Trophoblast cell (in vitro differentiated cells and primary cell): ENCODE results near the gene MYO7B.

Source experiments
- DNase-seq, 2 donors: peaks; one replicate each; pipeline ENCODE4 v3.0.0-alpha.2; 2016
- H2AFZ ChIP-seq: 2 replicates; pipeline ENCODE4 v1.6.1; 2013; ENCODE audit warnings: low read length, moderate library complexity, mild to moderate bottlenecking; ENCODE audit not compliant: insufficient read depth, poor library complexity
- H2AK5ac ChIP-seq: 2 replicates; pipeline ENCODE4 v1.6.1; 2013; ENCODE audit warnings: mild to moderate bottlenecking, low read length
- H2BK120ac ChIP-seq: 2 replicates; pipeline ENCODE4 v1.6.1; 2013; ENCODE audit warnings: low read length, mild to moderate bottlenecking, moderate library complexity; ENCODE audit not compliant: insufficient read depth, poor library complexity
- H2BK12ac ChIP-seq: 2 replicates; pipeline ENCODE4 v1.6.1; 2013; ENCODE audit warnings: mild to moderate bottlenecking, low read length, moderate library complexity
- H2BK5ac ChIP-seq: 2 replicates; pipeline ENCODE4 v1.6.1; 2013; ENCODE audit warnings: low read length, low read depth, moderate library complexity, mild to moderate bottlenecking; ENCODE audit not compliant: poor library complexity
- H3K14ac ChIP-seq: 2 replicates; pipeline ENCODE4 v1.6.1; 2013; ENCODE audit warnings: mild to moderate bottlenecking, low read length
- H3K18ac ChIP-seq: 2 replicates; pipeline ENCODE4 v1.6.1; 2013; ENCODE audit warnings: mild to moderate bottlenecking, low read length
- H3K23ac ChIP-seq: 2 replicates; pipeline ENCODE4 v1.6.1; 2013; ENCODE audit warnings: low read length
- H3K27ac ChIP-seq: 2 replicates; pipeline ENCODE4 v1.5.1; 2013; ENCODE audit warnings: low read depth, mild to moderate bottlenecking, inconsistent platforms, low read length, moderate library complexity
- H3K27me3 ChIP-seq: 2 replicates; pipeline ENCODE4 v1.6.1; 2013; ENCODE audit warnings: inconsistent platforms, mild to moderate bottlenecking, low read length, moderate library complexity; ENCODE audit not compliant: insufficient read depth
- H3K36me3 ChIP-seq, 2 experiments: 1 replicate in 1 of 2; 2 replicates in 1 of 2; pipeline ENCODE4 v1.6.1; 2013; ENCODE audit warnings: low read length in 2 of 2, mild to moderate bottlenecking in 2 of 2, moderate library complexity in 1 of 2; ENCODE audit not compliant: insufficient read depth in 2 of 2, control insufficient read depth in 1 of 2
- H3K4ac ChIP-seq: 2 replicates; pipeline ENCODE4 v1.6.1; 2013; ENCODE audit warnings: low read depth, mild to moderate bottlenecking, low read length, moderate library complexity
- H3K4me1 ChIP-seq, 2 experiments: 1 replicate in 1 of 2; 2 replicates in 1 of 2; pipeline ENCODE4 v1.6.1; 2013; ENCODE audit warnings: low read length in 2 of 2, mild to moderate bottlenecking in 2 of 2, moderate library complexity in 1 of 2; ENCODE audit not compliant: insufficient read depth in 2 of 2, control insufficient read depth in 1 of 2
- H3K4me2 ChIP-seq: 2 replicates; pipeline ENCODE4 v1.6.1; 2013; ENCODE audit warnings: inconsistent platforms, mild to moderate bottlenecking, low read length, moderate library complexity
- H3K4me3 ChIP-seq: 2 replicates; pipeline ENCODE4 v1.5.1; 2013; ENCODE audit warnings: mild to moderate bottlenecking, low read depth, low read length, inconsistent platforms
- H3K79me1 ChIP-seq: one replicate; pipeline ENCODE4 v1.6.1; 2013; ENCODE audit warnings: low read length
- H3K79me2 ChIP-seq: 2 replicates; pipeline ENCODE4 v1.6.1; 2013; ENCODE audit warnings: low read length, mild to moderate bottlenecking; ENCODE audit not compliant: control insufficient read depth, insufficient read depth, poor library complexity
- H3K9ac ChIP-seq: 2 replicates; pipeline ENCODE4 v1.6.1; 2013; ENCODE audit warnings: mild to moderate bottlenecking, low read length
- H3K9me3 ChIP-seq: 2 replicates; pipeline ENCODE4 v1.6.1; 2013; ENCODE audit warnings: low read depth, mild to moderate bottlenecking, control low read depth, inconsistent platforms, low read length; ENCODE audit not compliant: insufficient read depth
- H4K12ac ChIP-seq: 2 replicates; pipeline ENCODE4 v1.6.1; 2013; ENCODE audit warnings: low read depth, mild to moderate bottlenecking, low read length, moderate library complexity
- H4K8ac ChIP-seq: 2 replicates; pipeline ENCODE4 v1.6.1; 2013; ENCODE audit warnings: low read depth, mild to moderate bottlenecking, low read length, moderate library complexity
- H4K91ac ChIP-seq: one replicate; pipeline ENCODE4 v1.6.1; 2013; ENCODE audit warnings: low read depth, mild to moderate bottlenecking, low read length, moderate library complexity
- WGBS: extraction: QIAGEN DNeasy Blood & Tissue Kit; methylation state at CpG from one replicate; pipeline ENCODE4 v1.1.7; 2013; ENCODE audit warnings: missing lambda C conversion rate; ENCODE audit not compliant: insufficient read length, insufficient coverage; ENCODE audit errors: extremely low coverage; 5-methylcytosine and 5-hydroxymethylcytosine counted together

MYO7B gene

GRCh38 chr2:127604986-127605385 is 69.5 kb downstream of the MYO7B start:
- no peaks in the 10 kb centered on the region for H3K4me1 ChIP-seq
- H3K23ac ChIP-seq: no peak overlapping the region
- H2BK120ac ChIP-seq: no peak overlapping the region
- no peak overlapping the region for H2AK5ac ChIP-seq
- H4K91ac ChIP-seq: no peak overlapping the region
- no peak overlapping the region for H2AFZ ChIP-seq
- H4K12ac ChIP-seq: no peak overlapping the region
- H4K8ac ChIP-seq: no peak overlapping the region
- H3K27ac ChIP-seq: no peak overlapping the region
- no peak overlapping the region for H2BK12ac ChIP-seq
- no peaks in the 10 kb centered on the region for H3K9me3 ChIP-seq
- no peak overlapping the region for H3K4me2 ChIP-seq
- no peak overlapping the region for H3K9ac ChIP-seq
- no peak for DNase-seq
- no peaks in the 10 kb centered on the region for H3K27me3 ChIP-seq
- no peaks in the 10 kb centered on the region for H3K36me3 ChIP-seq
- no peak overlapping the region for H3K18ac ChIP-seq
- no peak overlapping the region for H3K4me3 ChIP-seq
- no peaks in the 10 kb centered on the region for H3K79me1 ChIP-seq
- no peak overlapping the region for H2BK5ac ChIP-seq
- H3K14ac ChIP-seq: no peak overlapping the region
- WGBS: no CpG with 5 or more reads among the region's 8 CpGs
- H3K4ac ChIP-seq: no peak overlapping the region
- no peaks in the 10 kb centered on the region for H3K79me2 ChIP-seq

- H4K8ac ChIP-seq: no peak overlapping the region
- H2AFZ ChIP-seq: no peak overlapping the region
- no peak overlapping the region for H3K18ac ChIP-seq
- DNase-seq: peak; percentile 80 to 82
- H3K4me2 ChIP-seq: no peak overlapping the region
- no peak overlapping the region for H4K91ac ChIP-seq
- no peak overlapping the region for H3K14ac ChIP-seq
- H3K27me3 ChIP-seq: no peaks in the 10 kb centered on the region
- H2BK120ac ChIP-seq: no peak overlapping the region
- H3K4me3 ChIP-seq: no peak overlapping the region
- H3K36me3 ChIP-seq: no peaks in the 10 kb centered on the region
- no peaks in the 10 kb centered on the region for H3K4me1 ChIP-seq
- no peak overlapping the region for H2BK12ac ChIP-seq
- no peak overlapping the region for H4K12ac ChIP-seq
- H3K9ac ChIP-seq: no peak overlapping the region
- no peaks in the 10 kb centered on the region for H3K9me3 ChIP-seq
- WGBS: no CpG with 5 or more reads among the region's 7 CpGs
- H3K23ac ChIP-seq: no peak overlapping the region
- no peak overlapping the region for H3K4ac ChIP-seq
- no peaks in the 10 kb centered on the region for H3K79me1 ChIP-seq
- H3K27ac ChIP-seq: no peak overlapping the region
- no peak overlapping the region for H2BK5ac ChIP-seq
- no peak overlapping the region for H2AK5ac ChIP-seq
- H3K79me2 ChIP-seq: no peaks in the 10 kb centered on the region
Measured at GRCh38 chr2:127605691-127606263, 70.3 kb downstream of the MYO7B start.

DNA sequence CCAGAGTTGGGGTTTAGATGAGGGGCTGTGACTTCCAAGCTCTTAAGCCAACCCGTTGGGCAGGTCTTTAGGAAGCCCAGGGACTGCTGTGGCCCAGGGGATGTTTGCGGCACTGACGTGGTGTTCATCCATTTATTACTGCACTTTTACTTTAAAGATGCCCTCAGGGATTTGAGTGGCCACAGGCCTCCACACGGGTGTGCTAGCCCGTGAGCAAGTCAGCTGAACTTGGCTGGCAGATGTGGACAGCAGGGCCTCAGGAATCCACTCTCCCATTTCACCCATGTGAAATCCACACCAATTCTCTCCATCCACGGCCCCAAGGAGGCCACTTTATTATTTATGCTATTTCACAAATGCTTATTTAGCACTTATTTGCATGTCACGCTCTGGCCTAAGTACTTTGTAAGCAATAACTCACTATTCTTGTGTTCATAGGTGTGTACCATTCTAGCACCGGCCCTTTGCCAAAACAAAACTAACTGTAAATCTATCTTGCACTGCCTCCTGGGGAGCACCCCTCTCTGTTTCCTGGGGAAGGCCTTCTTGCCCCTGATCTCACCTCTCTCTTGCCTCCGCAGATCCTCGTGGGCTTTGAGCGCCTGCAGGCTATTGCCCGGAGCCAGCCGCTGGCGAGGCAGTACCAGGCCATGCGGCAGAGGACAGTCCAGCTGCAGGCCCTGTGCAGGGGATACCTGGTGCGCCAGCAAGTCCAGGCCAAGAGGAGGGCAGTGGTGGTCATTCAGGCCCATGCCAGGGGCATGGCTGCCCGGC is 71.3 kb downstream of the MYO7B start:
- no peaks in the 10 kb centered on the region for H3K36me3 ChIP-seq
- peak in 1 of 2 donors; percentile 58 for DNase-seq
- no peaks in the 10 kb centered on the region for H3K4me1 ChIP-seq
- no peak overlapping the region for H3K4me3 ChIP-seq
- H3K27ac ChIP-seq: no peak overlapping the region
- H4K91ac ChIP-seq: no peak overlapping the region
- H3K9ac ChIP-seq: no peak overlapping the region
- H3K14ac ChIP-seq: no peak overlapping the region
- no peak overlapping the region for H3K18ac ChIP-seq
- no CpG with 5 or more reads among the region's 17 CpGs for WGBS
- H3K23ac ChIP-seq: no peak overlapping the region
- H3K79me1 ChIP-seq: no peaks in the 10 kb centered on the region
- no peak overlapping the region for H4K12ac ChIP-seq
- no peak overlapping the region for H2AK5ac ChIP-seq
- H2BK5ac ChIP-seq: no peak overlapping the region
- no peak overlapping the region for H2BK120ac ChIP-seq
- H4K8ac ChIP-seq: no peak overlapping the region
- H3K9me3 ChIP-seq: no peaks in the 10 kb centered on the region
- H3K4me2 ChIP-seq: no peak overlapping the region
- H3K4ac ChIP-seq: no peak overlapping the region
- H3K27me3 ChIP-seq: no peaks in the 10 kb centered on the region
- H3K79me2 ChIP-seq: no peaks in the 10 kb centered on the region
- H2AFZ ChIP-seq: no peak overlapping the region
- no peak overlapping the region for H2BK12ac ChIP-seq

- Histone ChIP-seq H2AFZ (no peak overlapping the region), H3K4me3 (no peak overlapping the region), H3K4me1 (no peaks in the 10 kb centered on the region), H3K36me3 (no peaks in the 10 kb centered on the region), H2BK5ac (no peak overlapping the region), H3K9ac (no peak overlapping the region), H3K79me2 (no peaks in the 10 kb centered on the region), H4K91ac (no peak overlapping the region), H2BK12ac (no peak overlapping the region), H3K4me2 (no peak overlapping the region), H2BK120ac (no peak overlapping the region), H3K27ac (no peak overlapping the region), H3K9me3 (peaks cover 3% of the 10 kb centered on the region), H3K27me3 (no peaks in the 10 kb centered on the region), H2AK5ac (no peak overlapping the region), H3K18ac (no peak overlapping the region), H3K79me1 (no peaks in the 10 kb centered on the region), H3K4ac (no peak overlapping the region), H4K8ac (no peak overlapping the region), H4K12ac (no peak overlapping the region), H3K23ac (no peak overlapping the region), H3K14ac (no peak overlapping the region)
- no peak for DNase-seq
- WGBS: no CpG with 5 or more reads among the region's 9 CpGs
Measured at GRCh38 chr2:127607399-127607908, 72.0 kb downstream of the MYO7B start.
